Measurements from ENCODE around the gene EPHB6.
A peak's percentile ranks its signal among the peaks of the same experiment; 100 is the strongest.

Gene EPHB6

GRCh38 chr7:142854372-142855113 is at the start of gene EPHB6:
Gene EPHB6 (plus strand): TSS chr7:142855076. CDS start chr7:142863228, 8,152 bp downstream.
- peak in 37 of 58 donors; percentile 28 to 82 (median 58) for DNase-seq

GRCh38 chr7:142805350-142806021 is 49.4 kb upstream of the EPHB6 start:
- DNase-seq: no peak

DNA sequence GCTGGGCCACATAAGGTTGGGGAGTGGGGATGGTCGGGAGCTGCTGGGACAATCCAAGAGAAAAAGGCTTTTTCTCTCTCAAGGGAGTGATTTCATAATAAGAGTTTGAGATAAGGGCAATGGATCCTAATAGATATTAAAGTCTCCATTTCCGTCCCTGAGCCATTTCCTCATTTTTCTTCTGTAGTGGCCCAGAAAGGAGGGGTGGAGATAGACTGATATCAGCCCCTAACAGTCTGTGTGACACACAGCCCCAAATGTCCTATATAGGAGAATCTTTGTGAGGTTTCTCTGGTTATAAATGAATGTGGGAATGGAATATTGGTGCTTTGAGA is 48.9 kb upstream of the EPHB6 start:
- no peak for DNase-seq

- no peak for DNase-seq
Observed at GRCh38 chr7:142806957-142807356, 47.9 kb upstream of the EPHB6 start.

GRCh38 chr7:142807855-142808460 is 46.9 kb upstream of the EPHB6 start:
- DNase-seq: no peak

DNA sequence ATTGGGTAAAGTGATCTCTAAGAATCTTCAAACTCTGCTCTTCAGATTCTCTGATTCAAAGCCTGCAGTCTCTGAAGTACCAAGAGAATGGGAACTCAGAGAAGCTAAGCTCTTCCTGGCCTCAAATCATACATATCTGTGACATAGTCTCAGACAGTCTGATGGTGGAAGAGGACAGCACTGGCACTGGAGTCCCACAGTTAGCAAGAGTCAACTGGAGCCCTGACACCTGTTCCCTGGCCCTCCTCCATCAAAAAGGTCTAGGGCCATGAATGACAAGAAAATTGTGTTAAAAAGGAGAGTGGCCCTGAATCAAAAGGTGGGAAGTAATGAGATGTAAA is 46.4 kb upstream of the EPHB6 start:
- DNase-seq: no peak

GRCh38 chr7:142808802-142809583 is 45.9 kb upstream of the EPHB6 start:
- no peak for DNase-seq

- DNase-seq: no peak
Observed at GRCh38 chr7:142809671-142810070, 45.2 kb upstream of the EPHB6 start.

GRCh38 chr7:142811154-142811737 is 43.6 kb upstream of the EPHB6 start:
- DNase-seq: peak in 7 of 58 donors; percentile 7 to 43 (median 17)

DNA sequence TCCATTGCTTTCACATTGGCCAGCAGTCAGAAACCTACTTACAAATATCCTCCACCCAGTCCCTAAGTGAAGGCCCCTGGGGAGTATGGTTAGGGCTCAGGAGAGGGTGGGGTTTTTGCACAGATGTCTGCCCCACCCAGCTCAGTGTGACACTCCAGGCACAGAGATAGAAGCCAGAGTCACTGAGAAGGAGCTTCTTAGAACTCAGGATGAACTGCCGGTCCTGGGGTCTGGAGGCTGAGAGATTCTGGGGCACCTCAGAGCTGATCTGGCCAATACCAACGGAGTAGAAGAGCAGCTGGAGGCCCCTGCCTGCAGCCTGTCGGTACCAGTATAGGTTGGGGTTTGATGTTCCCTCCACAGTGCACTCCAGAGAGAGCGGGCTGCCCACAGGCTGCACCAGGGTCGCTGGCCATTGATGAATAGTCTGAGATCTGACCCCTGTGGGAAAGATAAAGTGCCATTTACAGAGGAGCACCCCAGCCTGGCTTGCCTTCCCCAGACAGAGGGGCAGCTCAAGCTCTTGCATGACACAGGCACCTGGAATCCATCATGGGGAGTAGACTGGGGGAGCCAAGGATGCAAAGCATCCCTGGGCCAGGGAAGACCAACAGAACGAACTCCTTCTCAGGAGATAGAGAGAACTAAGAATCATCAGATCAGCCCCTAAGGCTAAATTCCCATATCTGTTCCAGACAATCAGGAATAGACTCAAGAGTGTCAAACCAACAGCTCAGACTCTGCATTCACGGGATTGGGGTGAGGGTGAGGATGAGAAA is 42.2 kb upstream of the EPHB6 start:
- DNase-seq: no peak

DNA sequence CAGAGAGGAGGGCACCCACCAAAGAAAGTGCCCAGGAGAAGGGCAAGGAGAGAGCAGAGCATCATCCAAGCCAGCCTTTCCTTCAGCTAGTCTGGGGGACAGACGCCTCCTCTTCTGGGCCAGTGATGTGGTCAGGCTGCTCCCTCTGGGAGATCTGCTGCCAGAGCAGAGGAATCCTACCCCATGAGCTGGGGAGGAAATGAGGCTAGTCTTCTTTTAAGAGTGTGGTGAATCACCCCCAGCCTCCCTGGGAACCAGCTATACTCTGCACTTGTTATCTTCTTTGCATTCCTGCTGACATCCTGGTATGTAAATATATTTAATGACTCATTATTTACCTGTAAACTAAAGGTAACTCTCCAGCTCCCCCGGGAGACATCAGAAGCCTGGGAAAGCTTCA is 41.6 kb upstream of the EPHB6 start:
- DNase-seq: no peak

GRCh38 chr7:142813699-142814098 is 41.2 kb upstream of the EPHB6 start:
- DNase-seq: no peak

DNA sequence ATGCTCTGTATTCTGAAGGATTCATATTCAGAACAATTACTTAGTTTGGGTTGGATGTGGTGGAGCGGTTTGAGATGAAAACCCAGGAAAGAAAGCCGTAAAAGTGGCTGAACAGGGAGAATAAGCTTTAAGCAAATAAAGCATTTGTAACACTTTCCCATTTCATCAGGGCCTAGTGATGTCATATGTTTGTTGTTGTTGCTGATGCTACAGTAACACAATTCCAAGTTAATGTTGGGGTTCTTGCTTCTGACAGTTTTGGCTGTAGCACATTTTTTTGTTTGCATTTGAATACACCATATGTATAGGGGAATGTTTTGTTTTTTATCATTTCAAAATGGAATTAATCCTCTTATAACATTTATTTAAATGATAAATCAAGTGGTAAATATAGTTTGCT is 40.4 kb upstream of the EPHB6 start:
- no peak for DNase-seq

DNA sequence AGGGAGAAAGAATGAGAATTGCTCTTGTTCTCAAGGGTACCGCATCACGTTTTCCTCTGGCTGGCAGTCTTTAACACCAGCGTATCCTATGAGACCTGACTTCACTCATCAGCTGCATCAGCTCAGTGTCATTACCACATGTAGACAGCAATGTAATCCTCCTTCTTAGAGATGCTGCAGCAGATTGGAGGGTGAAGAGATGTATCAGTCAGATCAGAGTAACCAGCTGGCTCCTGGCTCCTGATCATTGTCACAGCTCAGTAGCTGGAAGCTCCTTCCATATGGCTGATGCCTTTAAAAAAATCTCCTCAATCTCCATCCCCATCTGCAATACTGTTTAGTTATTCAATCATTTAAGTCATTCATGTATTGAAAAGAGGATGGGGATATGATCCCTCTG is 39.7 kb upstream of the EPHB6 start:
- peak in 10 of 58 donors; percentile 5 to 40 (median 18) for DNase-seq

GRCh38 chr7:142817506-142817905 is 37.4 kb upstream of the EPHB6 start:
- DNase-seq: no peak

DNA sequence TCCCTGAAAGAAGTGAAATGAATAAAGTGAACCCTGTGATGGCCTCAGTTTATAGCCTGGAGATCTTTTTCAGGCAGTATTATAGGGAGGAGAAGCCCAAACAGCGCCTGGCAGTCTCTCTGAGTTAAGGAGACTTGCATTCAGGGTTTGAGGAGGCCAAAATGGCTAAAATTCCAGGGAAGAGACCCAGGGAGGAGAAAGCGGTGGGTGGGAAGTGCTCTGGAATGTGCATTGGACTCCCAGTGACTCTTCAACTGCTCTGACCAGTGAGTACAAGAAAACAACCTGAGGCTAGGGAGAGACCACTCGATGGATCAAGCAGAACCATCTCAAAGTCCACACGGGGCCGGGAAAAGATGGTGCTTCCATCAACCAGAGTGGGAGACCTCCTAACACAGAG is 35.3 kb upstream of the EPHB6 start:
- no peak for DNase-seq

DNA sequence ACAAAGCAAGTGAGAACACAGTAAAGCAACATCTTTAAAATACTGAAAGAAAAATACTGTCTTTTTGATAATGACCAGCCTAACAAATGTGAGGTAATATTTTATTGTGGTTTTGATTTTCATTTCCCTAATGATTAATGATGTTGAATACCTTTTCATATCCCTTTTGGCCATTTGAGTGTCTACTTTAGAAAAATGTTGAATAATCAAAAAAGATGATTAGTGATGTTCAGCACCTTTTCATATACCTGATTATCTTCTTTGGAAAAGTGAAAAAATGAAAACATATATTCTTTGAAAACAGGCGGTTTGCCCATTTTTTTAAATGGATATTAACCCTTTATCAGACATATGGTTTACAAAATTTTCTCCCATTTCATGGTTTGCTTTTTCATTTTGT is 32.2 kb upstream of the EPHB6 start:
- DNase-seq: no peak

DNA sequence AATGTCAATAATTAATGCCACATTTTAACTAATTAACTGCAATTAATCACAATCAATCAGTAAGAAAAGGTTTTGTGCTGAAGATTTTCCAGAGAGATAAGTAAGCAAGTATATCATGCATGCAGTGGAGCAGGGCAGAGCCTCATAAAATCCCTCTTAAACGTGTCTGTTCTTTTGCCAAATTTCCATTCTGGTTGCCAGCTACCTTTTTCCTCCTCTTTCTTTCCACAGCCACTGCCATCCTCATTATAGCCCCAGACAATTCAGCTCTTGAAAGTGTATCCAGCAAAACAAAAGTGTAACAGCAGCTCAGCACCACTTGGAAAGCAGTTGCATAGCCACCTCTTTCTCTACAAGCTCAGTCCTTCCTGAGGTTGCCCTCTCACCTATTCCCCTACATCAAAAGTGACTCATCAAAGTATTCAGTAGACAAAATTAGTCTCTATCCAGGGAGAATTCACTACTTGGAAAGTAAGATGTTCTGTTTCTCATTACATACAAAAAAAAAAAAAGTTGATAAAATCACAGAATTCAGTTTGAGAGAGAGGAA is 26.9 kb upstream of the EPHB6 start:
- DNase-seq: no peak

DNA sequence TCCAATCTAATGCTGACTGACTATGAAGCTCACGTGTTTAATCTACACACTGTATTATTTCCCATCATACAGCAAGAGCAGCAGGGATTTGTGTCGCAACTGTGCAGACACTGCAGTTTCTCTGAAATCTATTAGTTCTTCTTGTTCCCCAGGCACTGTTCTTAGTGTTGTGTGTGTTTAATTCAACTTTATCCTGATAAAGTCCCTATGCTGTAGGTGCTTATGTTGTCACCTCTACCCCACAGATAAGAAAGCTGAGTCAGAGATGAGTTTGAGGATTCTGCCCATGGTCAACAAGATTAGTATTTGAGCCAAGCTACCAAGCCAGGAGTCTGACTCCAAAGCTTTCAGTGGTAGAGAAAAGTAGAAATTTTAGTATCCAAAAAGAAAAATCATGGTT is 22.5 kb upstream of the EPHB6 start:
- DNase-seq: no peak
